Stimulated activated naive B cell treated with anti-CD40 and anti-IgM and Interleukin-4, amounts not matched to agents 10 μg/mL and 1 μg/mL and 100 μg/mL, for 72 hours (primary cell): ENCODE data around the gene SUPT20H.

Source experiments
- ATAC-seq, 2 donors: fragments of 150-1000 bp; cut with Tn5 transposase; replicated peaks; 2 replicates each; pipeline ENCODE4 v1.10.0; 2021; ENCODE audit warnings: moderate library complexity in 1 of 2
- DNase-seq: peaks from one replicate; pipeline ENCODE4 v3.0.0; 2021
- H3K27ac Mint-ChIP-seq: one replicate; pipeline ENCODE4 v1.8.0; 2022; ENCODE audit warnings: mild to moderate bottlenecking, mixed read lengths
- H3K27me3 Mint-ChIP-seq, 2 donors: one replicate each; pipeline ENCODE4 v1.8.0; 2022; ENCODE audit warnings: mixed read lengths in 2 of 2
- H3K36me3 Mint-ChIP-seq, 2 donors: one replicate each; pipeline ENCODE4 v1.8.0; 2022; ENCODE audit warnings: mixed read lengths in 2 of 2, mild to moderate bottlenecking in 1 of 2
- H3K4me1 Mint-ChIP-seq, 2 donors: one replicate each; pipeline ENCODE4 v1.8.0; 2022; ENCODE audit warnings: mixed read lengths in 2 of 2, mild to moderate bottlenecking in 1 of 2
- H3K4me3 Mint-ChIP-seq, 2 donors: one replicate each; pipeline ENCODE4 v1.8.0; 2022; ENCODE audit warnings: mild to moderate bottlenecking in 2 of 2, mixed read lengths in 2 of 2, moderate library complexity in 1 of 2
- H3K9me3 Mint-ChIP-seq, 2 donors: one replicate each; pipeline ENCODE4 v1.8.0; 2022; ENCODE audit warnings: mixed read lengths in 2 of 2, mild to moderate bottlenecking in 1 of 2

Gene SUPT20H

GRCh38 chr13:36965767-36966166 lies 93.7 kb downstream of the SUPT20H start:
- no peak for ATAC-seq

GRCh38 chr13:36959456-36960116 lies 99.9 kb downstream of the SUPT20H start:
- H3K27ac Mint-ChIP-seq, result no peak overlapping the region

More at GRCh38 chr13:36965767-36966166, 93.7 kb downstream of the SUPT20H start:
- DNase-seq, result no peak
- Mint-ChIP-seq H3K4me3 (no peak overlapping the region), H3K27ac (no peak overlapping the region), H3K9me3 (no peaks in the 10 kb centered on the region), H3K36me3 (peaks cover 25 to 31% of the 10 kb centered on the region in 2 donors), H3K4me1 (no peaks in the 10 kb centered on the region), H3K27me3 (no peaks in the 10 kb centered on the region)

More at GRCh38 chr13:36959456-36960116, 99.9 kb downstream of the SUPT20H start:
- Mint-ChIP-seq H3K4me1 (no peaks in the 10 kb centered on the region), H3K27me3 (no peaks in the 10 kb centered on the region), H3K36me3 (peaks cover 32 to 49% of the 10 kb centered on the region in 2 donors), H3K9me3 (no peaks in the 10 kb centered on the region), H3K4me3 (no peak overlapping the region)
- no peak for ATAC-seq
- DNase-seq, result no peak
